Measurements from ENCODE around the gene PTGR1.
A peak's percentile ranks its signal among the peaks of the same experiment; 100 is the strongest.

Gene PTGR1

DNA sequence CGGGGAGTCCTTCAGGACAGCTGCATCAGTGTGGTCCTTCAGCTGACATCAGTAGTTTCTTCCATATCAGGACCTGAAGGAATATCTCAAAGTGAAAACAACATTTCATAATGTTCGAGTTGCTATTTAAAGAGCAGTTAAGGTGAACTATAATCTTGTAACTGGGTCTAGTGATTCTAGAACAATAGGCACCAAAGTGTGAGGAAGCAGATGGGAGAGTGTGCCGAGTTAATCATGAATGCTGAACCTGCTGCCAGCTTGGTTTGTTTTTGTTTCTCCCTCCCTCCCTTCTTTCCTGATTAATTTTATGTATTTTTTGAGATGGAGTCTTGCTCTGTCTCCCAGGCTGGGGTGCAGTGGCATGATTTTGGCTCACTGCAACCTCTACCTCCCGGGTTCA is 3.6 kb upstream of the PTGR1 start:
- POLR2A ChIA-PET, result no interaction called here

DNA sequence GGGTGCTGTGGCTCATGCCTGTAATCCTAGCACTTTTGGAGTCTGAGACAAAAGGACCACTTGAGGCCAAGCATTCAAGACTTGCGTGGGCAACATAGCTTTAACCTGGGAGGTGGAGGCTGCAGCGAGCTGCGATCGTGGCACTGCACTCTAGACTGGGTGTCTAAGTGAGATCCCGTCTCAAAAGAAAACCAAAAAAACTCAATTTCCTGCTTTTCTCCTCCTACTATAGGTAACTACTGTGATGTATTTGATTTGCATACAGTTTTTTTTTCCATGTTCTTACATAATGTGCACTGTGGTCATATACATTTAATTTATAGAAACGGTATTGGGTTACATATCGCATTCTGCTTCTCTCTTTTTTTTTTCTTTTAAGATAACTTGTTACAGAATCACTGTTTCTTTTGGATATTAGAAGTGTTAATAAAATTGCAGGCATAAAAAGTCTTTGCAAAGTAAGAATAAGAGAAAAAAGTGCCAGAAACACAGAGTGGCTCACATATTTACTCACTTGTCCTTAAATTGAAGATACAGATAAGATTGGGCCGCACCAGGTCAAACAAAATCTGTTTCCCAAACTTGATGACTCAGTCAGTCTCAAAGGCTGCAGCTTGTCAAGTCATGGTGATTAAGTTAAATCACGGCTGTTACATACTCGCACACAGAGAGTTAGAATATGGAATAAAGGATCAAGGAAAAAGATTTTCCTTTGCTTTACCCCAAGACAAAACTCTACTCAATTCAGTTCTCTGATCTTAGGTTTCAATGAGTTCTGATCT is 2.0 kb upstream of the PTGR1 start:
- CTCF ChIA-PET, result no interaction called here
- TF ChIP-seq, protein P1, sequence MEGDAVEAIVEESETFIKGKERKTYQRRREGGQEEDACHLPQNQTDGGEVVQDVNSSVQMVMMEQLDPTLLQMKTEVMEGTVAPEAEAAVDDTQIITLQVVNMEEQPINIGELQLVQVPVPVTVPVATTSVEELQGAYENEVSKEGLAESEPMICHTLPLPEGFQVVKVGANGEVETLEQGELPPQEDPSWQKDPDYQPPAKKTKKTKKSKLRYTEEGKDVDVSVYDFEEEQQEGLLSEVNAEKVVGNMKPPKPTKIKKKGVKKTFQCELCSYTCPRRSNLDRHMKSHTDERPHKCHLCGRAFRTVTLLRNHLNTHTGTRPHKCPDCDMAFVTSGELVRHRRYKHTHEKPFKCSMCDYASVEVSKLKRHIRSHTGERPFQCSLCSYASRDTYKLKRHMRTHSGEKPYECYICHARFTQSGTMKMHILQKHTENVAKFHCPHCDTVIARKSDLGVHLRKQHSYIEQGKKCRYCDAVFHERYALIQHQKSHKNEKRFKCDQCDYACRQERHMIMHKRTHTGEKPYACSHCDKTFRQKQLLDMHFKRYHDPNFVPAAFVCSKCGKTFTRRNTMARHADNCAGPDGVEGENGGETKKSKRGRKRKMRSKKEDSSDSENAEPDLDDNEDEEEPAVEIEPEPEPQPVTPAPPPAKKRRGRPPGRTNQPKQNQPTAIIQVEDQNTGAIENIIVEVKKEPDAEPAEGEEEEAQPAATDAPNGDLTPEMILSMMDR (IDR thresholded peaks at IDR 0.05; ENCODE audit: control extremely low read depth, extremely low read depth, low read depth, missing control alignments), result no peak
- DNase-seq (ENCODE audit: extremely low spot score), result no peak
- POLR2A ChIA-PET, result no interaction called here

More for the DNA sequence above, 3.6 kb upstream of the PTGR1 start:
- CTCF ChIA-PET, result interaction anchor here (2.2 kb wide), 1 partner anchor 19 kb away, joined by 6 read pairs; no protein-coding TSS in a partner anchor
- TF ChIP-seq, protein P1 (IDR thresholded peaks at IDR 0.05; ENCODE audit: control extremely low read depth, extremely low read depth, low read depth, missing control alignments), result no peak
- no peak for DNase-seq (ENCODE audit: extremely low spot score)

DNA sequence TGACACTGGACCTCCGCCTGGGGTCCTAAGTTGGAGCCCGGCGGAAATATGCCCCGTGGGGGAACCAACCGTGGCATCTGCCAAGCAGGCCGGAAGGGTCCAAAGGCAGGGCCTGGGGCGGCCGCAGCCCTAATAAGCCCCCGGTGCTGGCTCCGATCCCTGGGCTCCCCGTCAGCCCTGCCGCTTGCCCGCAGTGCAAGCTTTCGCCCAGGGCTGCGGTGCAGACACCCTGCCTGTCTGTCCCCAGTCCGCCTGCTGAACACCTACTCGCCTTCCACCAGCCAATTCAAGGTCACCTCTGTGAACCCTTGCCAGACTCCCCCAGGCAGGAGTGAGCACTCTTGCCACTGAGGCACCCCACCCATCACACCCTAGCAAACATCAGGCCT is 502 bp upstream of the PTGR1 start:
- POLR2A ChIA-PET, result no interaction called here
- CTCF ChIA-PET, result interaction anchor here (3.0 to 5.3 kb wide), 2 partner anchors 12 to 21 kb away, joined by 23 to 42 read pairs; no protein-coding TSS in a partner anchor
- DNase-seq (ENCODE audit: extremely low spot score), result peak; percentile 16
- TF ChIP-seq, protein P1 (IDR thresholded peaks at IDR 0.05; ENCODE audit: control extremely low read depth, extremely low read depth, low read depth, missing control alignments), result no peak

DNA sequence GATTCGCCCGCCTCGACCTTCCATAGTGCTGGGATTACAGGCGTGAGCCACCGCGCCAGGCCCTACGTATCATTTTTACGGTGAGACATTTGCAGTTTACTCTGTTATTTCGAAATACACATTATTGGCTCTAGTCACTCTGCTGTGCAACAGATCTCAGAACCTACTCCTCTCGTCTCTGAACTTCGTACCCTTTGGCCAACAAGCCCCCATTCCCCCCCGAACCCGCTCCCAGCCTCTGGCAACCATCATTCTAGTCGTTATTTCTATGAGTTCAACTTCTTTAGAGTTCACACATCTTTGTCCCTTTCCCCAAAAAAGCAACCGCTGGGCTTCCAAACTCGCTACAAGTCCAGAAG is 735 bp downstream of the PTGR1 start:
- TF ChIP-seq, protein P1 (IDR thresholded peaks at IDR 0.05; ENCODE audit: control extremely low read depth, extremely low read depth, low read depth, missing control alignments), result no peak
- DNase-seq (ENCODE audit: extremely low spot score), result peak; percentile 34
- CTCF ChIA-PET, result interaction anchor here (0.7 to 5.3 kb wide), 17 partner anchors 8 to 498 kb away, joined by 3 to 42 read pairs (median 3); no protein-coding TSS in a partner anchor
- POLR2A ChIA-PET, result no interaction called here

DNA sequence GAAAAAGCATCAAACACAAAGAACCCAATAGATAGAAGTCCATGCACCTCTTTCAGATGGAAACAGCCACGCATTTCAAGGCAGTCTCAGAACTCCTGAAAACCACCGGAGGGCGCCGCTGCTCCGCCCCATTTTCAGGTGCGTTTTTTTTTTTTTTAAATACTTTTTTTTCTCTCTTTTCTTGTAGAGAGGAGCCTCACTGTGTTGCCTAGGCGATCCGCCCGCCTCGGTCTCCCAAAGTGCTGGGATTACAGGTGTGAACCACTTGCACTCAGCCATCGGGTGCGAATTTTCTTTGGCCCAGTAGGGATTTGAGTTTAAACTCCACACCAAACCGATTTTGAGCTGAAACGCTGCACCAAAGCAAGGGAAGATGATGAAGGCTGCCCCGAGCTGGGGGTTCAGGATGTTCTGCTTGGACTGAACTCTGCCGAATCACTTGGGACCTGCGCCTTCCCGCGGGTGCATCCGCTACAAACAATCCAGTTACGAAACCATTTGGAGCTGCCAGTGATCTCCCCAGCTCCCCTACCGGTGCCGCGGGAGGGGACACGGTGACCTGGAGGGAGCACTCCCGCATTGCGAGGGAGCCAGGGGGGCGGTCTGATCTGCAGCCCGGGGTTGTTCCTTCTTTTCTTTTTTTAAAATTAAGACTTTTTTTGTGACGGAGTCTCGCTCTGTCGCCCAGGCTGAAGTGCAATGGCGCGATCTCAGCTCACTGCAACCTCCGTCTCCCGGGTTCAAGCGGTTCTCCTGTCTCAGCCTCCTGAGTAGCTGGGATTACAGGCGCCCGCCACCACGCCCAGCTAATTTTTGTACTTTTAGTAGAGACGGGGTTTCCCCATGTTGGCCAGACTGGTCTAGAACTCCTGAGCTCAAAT is 1.4 kb downstream of the PTGR1 start:
- DNase-seq (ENCODE audit: extremely low spot score), result peak; percentile 68
- TF ChIP-seq, protein P1 (IDR thresholded peaks at IDR 0.05; ENCODE audit: control extremely low read depth, extremely low read depth, low read depth, missing control alignments), result peak; percentile 55
- ChIA-PET CTCF (interaction anchor here (0.7 to 5.3 kb wide), 18 partner anchors 9 to 1228 kb away, joined by 3 to 42 read pairs (median 3); no protein-coding TSS in a partner anchor), POLR2A (no interaction called here)

DNA sequence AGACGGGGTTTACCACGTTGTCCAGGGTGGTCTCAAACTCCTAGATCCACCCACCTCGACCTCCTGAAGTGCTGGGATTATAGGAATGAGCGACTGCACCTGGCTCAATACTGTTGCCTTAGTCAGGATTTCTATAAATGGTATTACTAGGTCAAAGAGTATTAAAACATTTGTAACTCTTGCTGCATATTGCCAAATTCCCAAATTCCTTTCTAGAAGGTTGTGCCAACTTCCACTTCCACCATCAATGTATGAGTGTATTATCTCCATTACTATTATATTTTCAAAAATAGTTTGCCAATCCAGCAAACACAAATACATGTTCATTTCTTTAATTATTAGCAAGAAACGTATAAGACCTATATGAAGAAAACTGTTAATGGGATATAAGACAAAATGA is 10.6 kb downstream of the PTGR1 start:
- ChIA-PET CTCF (no interaction called here), POLR2A (no interaction called here)
- no peak for DNase-seq (ENCODE audit: extremely low spot score)
- TF ChIP-seq, protein P1 (IDR thresholded peaks at IDR 0.05; ENCODE audit: control extremely low read depth, extremely low read depth, low read depth, missing control alignments), result no peak
